GM20431 (cell line): ENCODE results near the gene LILRA6.
"Not testable (repeated sequence)": the region's sequence is repeated elsewhere in the genome, so short reads cannot be mapped to it uniquely, and the experiment has no call there.

Experiments used
- in situ Hi-C: fragments of 300-500 bp; cut with MseI, MboI; formaldehyde crosslinking; loops from one replicate; pipeline ENCODE4 v1.15.0; 2020; ENCODE audit warnings: low sequenced_read_pairs; ENCODE audit not compliant: unreplicated experiment

The LILRA6 gene

GRCh38 chr19:54239491-54240371, 2.9 kb downstream of the LILRA6 start:
- in situ Hi-C loops = not testable (repeated sequence)

- in situ Hi-C loops = no loop called here
Measured at GRCh38 chr19:54233941-54234340, 8.6 kb downstream of the LILRA6 start.

GRCh38 chr19:54231077-54231931, 11.3 kb downstream of the LILRA6 start:
- in situ Hi-C loops = no loop called here

- in situ Hi-C loops = no loop called here
Measured at GRCh38 chr19:54230031-54230430, 12.6 kb downstream of the LILRA6 start.

- in situ Hi-C loops = loop anchor here (5.0 kb wide), 1 partner anchor 52 kb away; no protein-coding TSS in a partner anchor
Measured at GRCh38 chr19:54229146-54229545, 13.4 kb downstream of the LILRA6 start.

GRCh38 chr19:54224619-54225018, 18.0 kb downstream of the LILRA6 start:
- in situ Hi-C loops = loop anchor here (5.0 kb wide), 1 partner anchor 47 kb away; no protein-coding TSS in a partner anchor

GRCh38 chr19:54223937-54224281, 18.7 kb downstream of the LILRA6 start:
- in situ Hi-C loops = not testable (repeated sequence)

- in situ Hi-C loops = not testable (repeated sequence)
Measured at GRCh38 chr19:54223277-54223936, 19.2 kb downstream of the LILRA6 start.

GRCh38 chr19:54222474-54223276, 19.9 kb downstream of the LILRA6 start, which contains the start of gene LILRB3:
LILRB3 (minus strand) TSS chr19:54223007; CDS start chr19:54222976, 31 bp downstream.
- in situ Hi-C loops = not testable (repeated sequence)

GRCh38 chr19:54221947-54222346, 20.6 kb downstream of the LILRA6 start:
- in situ Hi-C loops = not testable (repeated sequence)

- in situ Hi-C loops = not testable (repeated sequence)
Measured at GRCh38 chr19:54219702-54220101, 22.9 kb downstream of the LILRA6 start.

- in situ Hi-C loops = no loop called here
Measured at GRCh38 chr19:54218960-54219661, 23.5 kb downstream of the LILRA6 start.

GRCh38 chr19:54218259-54218658, 24.3 kb downstream of the LILRA6 start:
- in situ Hi-C loops = no loop called here

GRCh38 chr19:54217517-54218247, 24.9 kb downstream of the LILRA6 start:
- in situ Hi-C loops = not testable (repeated sequence)

- in situ Hi-C loops = no loop called here
Measured at GRCh38 chr19:54216869-54217268, 25.7 kb downstream of the LILRA6 start.

- in situ Hi-C loops = not testable (repeated sequence)
Measured at GRCh38 chr19:54214734-54215133, 27.9 kb downstream of the LILRA6 start.

GRCh38 chr19:54214217-54214616, 28.4 kb downstream of the LILRA6 start:
- in situ Hi-C loops = not testable (repeated sequence)

- in situ Hi-C loops = no loop called here
Measured at GRCh38 chr19:54211235-54211634, 31.4 kb downstream of the LILRA6 start.
